Pericardium fibroblast (primary cell): ENCODE results near the gene ARHGAP33. TPM values are rescaled to one million over a fixed set of nuclear protein-coding genes. Genes with fewer than 3 reads are reported as not detected.

ENCODE experiments used
- total RNA-seq: library from RNA; depleted of rRNA; stranded (reverse); fragments of >200 nt; gene quantifications from 2 replicates; pipeline ENCODE4 v1.2.3, GENCODE V29; 2015

Gene ARHGAP33
- total RNA-seq, result 3.0 and 6.7 TPM in 2 replicates

GRCh38 chr19:35775298-35776101 lies at the start of gene ARHGAP33:
Gene ARHGAP33 (plus strand): TSS chr19:35775564. CDS start chr19:35775659, 95 bp downstream.

GRCh38 chr19:35742121-35742724 lies 33.1 kb upstream of the ARHGAP33 start, which contains the start of gene IGFLR1:
Gene IGFLR1 (minus strand): TSS chr19:35742452. CDS start chr19:35741180, 1,272 bp downstream.

GRCh38 chr19:35745328-35746086 lies 29.9 kb upstream of the ARHGAP33 start, which contains the start of the genes PSENEN and U2AF1L4:
Gene PSENEN (plus strand): TSS chr19:35745651. CDS start chr19:35745931, 280 bp downstream.
Gene U2AF1L4 (minus strand): TSS chr19:35745418. CDS start chr19:35745391, 27 bp downstream.

GRCh38 chr19:35748106-35749020 lies 27.0 kb upstream of the ARHGAP33 start, which contains the start of gene LIN37:
Gene LIN37 (plus strand): TSS chr19:35748576. CDS start chr19:35748725, 149 bp downstream.

GRCh38 chr19:35756377-35757230 lies 18.8 kb upstream of the ARHGAP33 start, which contains the start of gene HSPB6:
Gene HSPB6 (minus strand): TSS chr19:35757029. CDS start chr19:35757008, 21 bp downstream.

GRCh38 chr19:35757749-35758608 lies 17.4 kb upstream of the ARHGAP33 start, which contains the start of gene PROSER3:
Gene PROSER3 (plus strand): TSS chr19:35758176. CDS start chr19:35758216, 40 bp downstream.

GRCh38 chr19:35812220-35813042 lies 37.1 kb downstream of the ARHGAP33 start, which contains the start of gene PRODH2:
Gene PRODH2 (minus strand): TSS chr19:35812845. CDS start chr19:35812805, 40 bp downstream.

Other genes with a start within 250 kb of the ARHGAP33 start
- gene SBSN, start 247.3 kb upstream of the ARHGAP33 start, total RNA-seq, result 0.82 and 11.0 TPM in 2 replicates
- gene GAPDHS, start 242.1 kb upstream of the ARHGAP33 start, total RNA-seq, result not detected in 2 replicates
- 106 and 108 TPM in 2 replicates for gene TMEM147, start 229.9 kb upstream of the ARHGAP33 start, total RNA-seq
- not detected in 2 replicates for gene ATP4A, start 211.9 kb upstream of the ARHGAP33 start, total RNA-seq
- not detected in 2 replicates for gene PMIS2, start 189.4 kb upstream of the ARHGAP33 start, total RNA-seq
- 6.2 and 7.6 TPM in 2 replicates for gene HAUS5, start 162.8 kb upstream of the ARHGAP33 start, total RNA-seq
- 75.2 and 76.0 TPM in 2 replicates for gene RBM42, start 146.5 kb upstream of the ARHGAP33 start, total RNA-seq
- 1.2 and 3.4 TPM in 2 replicates for gene ETV2, start 133.8 kb upstream of the ARHGAP33 start, total RNA-seq
- 325 and 420 TPM in 2 replicates for gene COX6B1, start 127.2 kb upstream of the ARHGAP33 start, total RNA-seq
- not detected in 2 replicates for gene UPK1A, start 109.0 kb upstream of the ARHGAP33 start, total RNA-seq
- not detected in 2 replicates for gene ZBTB32, start 71.0 kb upstream of the ARHGAP33 start, total RNA-seq
- gene KMT2B, start 57.6 kb upstream of the ARHGAP33 start, total RNA-seq, result 13.9 and 17.9 TPM in 2 replicates
- 9.8 and 13.5 TPM in 2 replicates for gene IGFLR1, start 33.1 kb upstream of the ARHGAP33 start, total RNA-seq
- 11.0 and 18.2 TPM in 2 replicates for gene U2AF1L4, start 30.1 kb upstream of the ARHGAP33 start, total RNA-seq
- gene PSENEN, start 29.9 kb upstream of the ARHGAP33 start, total RNA-seq, result 39.8 and 52.0 TPM in 2 replicates
- 11.7 and 13.5 TPM in 2 replicates for gene LIN37, start 27.0 kb upstream of the ARHGAP33 start, total RNA-seq
- gene HSPB6, start 18.5 kb upstream of the ARHGAP33 start, total RNA-seq, result 142 and 170 TPM in 2 replicates
- 5.8 and 7.5 TPM in 2 replicates for gene PROSER3, start 17.4 kb upstream of the ARHGAP33 start, total RNA-seq
- gene PRODH2, start 37.3 kb downstream of the ARHGAP33 start, total RNA-seq, result not detected in 2 replicates
- gene NPHS1, start 76.9 kb downstream of the ARHGAP33 start, total RNA-seq, result not detected in 2 replicates
- 0.17 TPM in 1 of 2 replicates, not detected in the other for gene KIRREL2, start 81.3 kb downstream of the ARHGAP33 start, total RNA-seq
- 8.9 and 27.8 TPM in 2 replicates for gene APLP1, start 93.0 kb downstream of the ARHGAP33 start, total RNA-seq
- gene NFKBID, start 125.0 kb downstream of the ARHGAP33 start, total RNA-seq, result 0.34 and 1.5 TPM in 2 replicates
- not detected in 2 replicates for gene HCST, start 127.0 kb downstream of the ARHGAP33 start, total RNA-seq
- not detected in 2 replicates for gene TYROBP, start 132.7 kb downstream of the ARHGAP33 start, total RNA-seq
- gene LRFN3, start 160.8 kb downstream of the ARHGAP33 start, total RNA-seq, result 8.6 and 9.7 TPM in 2 replicates
- gene SDHAF1, start 219.6 kb downstream of the ARHGAP33 start, total RNA-seq, result 37.3 and 43.3 TPM in 2 replicates
- 0.35 TPM in 1 of 2 replicates, not detected in the other for gene SYNE4, start 233.2 kb downstream of the ARHGAP33 start, total RNA-seq
- gene ALKBH6, start 238.6 kb downstream of the ARHGAP33 start, total RNA-seq, result 20.9 and 23.7 TPM in 2 replicates